CD4-positive, alpha-beta T cell treated with Interleukin-1 beta for 1 hour (primary cell): ENCODE measurements around the gene LAMC1.
A peak's percentile ranks its signal among the peaks of the same experiment; 100 is the strongest.

Experiments used
- DNase-seq, 2 donors: peaks; one replicate each; pipeline ENCODE4 v3.0.0-alpha.2; 2020 to 2022

The LAMC1 gene

GRCh38 chr1:183081402-183082120, 58.3 kb downstream of the LAMC1 start:
- DNase-seq, result no peak

GRCh38 chr1:183082650-183083049, 59.4 kb downstream of the LAMC1 start:
- DNase-seq, result no peak

- no peak for DNase-seq
These were observed 63.8 kb downstream of the LAMC1 start for GRCh38 chr1:183087001-183087400.

- DNase-seq, result no peak
These were observed 65.9 kb downstream of the LAMC1 start for GRCh38 chr1:183089025-183089639.

GRCh38 chr1:183090391-183091006, 67.3 kb downstream of the LAMC1 start:
- DNase-seq, result no peak

GRCh38 chr1:183091181-183091580, 68.0 kb downstream of the LAMC1 start:
- DNase-seq, result no peak

GRCh38 chr1:183092350-183092749, 69.1 kb downstream of the LAMC1 start:
- no peak for DNase-seq

GRCh38 chr1:183093066-183093668, 69.9 kb downstream of the LAMC1 start:
- no peak for DNase-seq

GRCh38 chr1:183093786-183094298, 70.6 kb downstream of the LAMC1 start:
- DNase-seq, result no peak

- DNase-seq, result no peak
These were observed 71.1 kb downstream of the LAMC1 start for GRCh38 chr1:183094351-183094750.

- no peak for DNase-seq
These were observed 73.1 kb downstream of the LAMC1 start for GRCh38 chr1:183096351-183096750.

- DNase-seq, result no peak
These were observed 73.7 kb downstream of the LAMC1 start for GRCh38 chr1:183096894-183097293.

GRCh38 chr1:183097438-183098051, 74.3 kb downstream of the LAMC1 start:
- no peak for DNase-seq

GRCh38 chr1:183098317-183098716, 75.1 kb downstream of the LAMC1 start:
- DNase-seq, result no peak

GRCh38 chr1:183100361-183100974, 77.2 kb downstream of the LAMC1 start:
- DNase-seq, result no peak

GRCh38 chr1:183101081-183101480, 77.9 kb downstream of the LAMC1 start:
- DNase-seq, result no peak

- peak in 1 of 2 donors; percentile 4 for DNase-seq
These were observed 78.6 kb downstream of the LAMC1 start for GRCh38 chr1:183101841-183102276.

GRCh38 chr1:183103147-183103546, 79.9 kb downstream of the LAMC1 start:
- DNase-seq, result no peak

GRCh38 chr1:183103577-183103976, 80.4 kb downstream of the LAMC1 start:
- no peak for DNase-seq

- no peak for DNase-seq
These were observed 82.2 kb downstream of the LAMC1 start for GRCh38 chr1:183105449-183105848.

- no peak for DNase-seq
These were observed 82.9 kb downstream of the LAMC1 start for GRCh38 chr1:183106166-183106565.

- no peak for DNase-seq
These were observed 83.5 kb downstream of the LAMC1 start for GRCh38 chr1:183106746-183107145.
